ENCODE data around the gene ITGB3BP.

Gene ITGB3BP

GRCh38 chr1:63523738-63524137, 713 bp upstream of the ITGB3BP start:
- peak overlapping the region; percentile 98 for H3K4me3 ChIP-seq (ENCODE audit: low read length)
- H3K79me2 ChIP-seq (ENCODE audit: control insufficient read depth, low read length): peaks cover 58% of the 10 kb centered on the region
- no peaks in the 10 kb centered on the region for H4K20me1 ChIP-seq (ENCODE audit: control insufficient read depth, insufficient read depth, low read depth, low read length)
- H3K4me2 ChIP-seq (ENCODE audit: low read length): peak overlapping the region; percentile 89
- H3K27ac ChIP-seq (ENCODE audit: low read depth, low read length): peak overlapping the region; percentile 90
- peaks cover 5% of the 10 kb centered on the region for H3F3A ChIP-seq (ENCODE audit: control insufficient read depth, insufficient read depth)
- H3K36me3 ChIP-seq (ENCODE audit: control insufficient read depth, low read length): peaks cover 36% of the 10 kb centered on the region
- no peak for TF ChIP-seq EZH2phosphoT487 (IDR thresholded peaks at IDR 0.05; ENCODE audit: borderline replicate concordance, low read length)
- no peak for TF ChIP-seq CTCF (IDR thresholded peaks at IDR 0.05; ENCODE audit: low read depth, low read length, poor library complexity, severe bottlenecking)
- no peaks in the 10 kb centered on the region for H3K9me3 ChIP-seq (ENCODE audit: control insufficient read depth, insufficient read depth, low read length)
- no peaks in the 10 kb centered on the region for H3K9me2 ChIP-seq (replicated peaks; ENCODE audit: control insufficient read depth, low read length)
- no peaks in the 10 kb centered on the region for H3K27me3 ChIP-seq (ENCODE audit: control insufficient read depth, low read length)
- H3K4me1 ChIP-seq (ENCODE audit: control insufficient read depth, low read length): peaks cover 35% of the 10 kb centered on the region

- Histone ChIP-seq H3K9me2 (replicated peaks; ENCODE audit: control insufficient read depth, low read length) (no peaks in the 10 kb centered on the region), H3K27ac (ENCODE audit: low read depth, low read length) (peak overlapping the region; percentile 59), H3K4me2 (ENCODE audit: low read length) (peak overlapping the region; percentile 23), H3K79me2 (ENCODE audit: control insufficient read depth, low read length) (peaks cover 88% of the 10 kb centered on the region), H3K36me3 (ENCODE audit: control insufficient read depth, low read length) (peaks cover 32% of the 10 kb centered on the region), H3K4me1 (ENCODE audit: control insufficient read depth, low read length) (peaks cover 40% of the 10 kb centered on the region), H3F3A (ENCODE audit: control insufficient read depth, insufficient read depth) (peaks cover 5% of the 10 kb centered on the region; the same call in 1 of the 2 replicates), H3K9me3 (ENCODE audit: control insufficient read depth, insufficient read depth, low read length) (no peaks in the 10 kb centered on the region), H4K20me1 (ENCODE audit: control insufficient read depth, insufficient read depth, low read depth, low read length) (no peaks in the 10 kb centered on the region), H3K27me3 (ENCODE audit: control insufficient read depth, low read length) (no peaks in the 10 kb centered on the region), H3K4me3 (ENCODE audit: low read length) (no peak overlapping the region)
- no peak for TF ChIP-seq CTCF (IDR thresholded peaks at IDR 0.05; ENCODE audit: low read depth, low read length, poor library complexity, severe bottlenecking)
- TF ChIP-seq EZH2phosphoT487 (IDR thresholded peaks at IDR 0.05; ENCODE audit: borderline replicate concordance, low read length): no peak
Observed at GRCh38 chr1:63516629-63517028, 6.4 kb downstream of the ITGB3BP start.

GRCh38 chr1:63512584-63512983, 10.4 kb downstream of the ITGB3BP start:
- no peak overlapping the region for H3K4me3 ChIP-seq (ENCODE audit: low read length)
- peaks cover 51% of the 10 kb centered on the region for H3K36me3 ChIP-seq (ENCODE audit: control insufficient read depth, low read length)
- H3K9me2 ChIP-seq (replicated peaks; ENCODE audit: control insufficient read depth, low read length): no peaks in the 10 kb centered on the region
- H3K4me1 ChIP-seq (ENCODE audit: control insufficient read depth, low read length): peaks cover 14% of the 10 kb centered on the region
- no peak overlapping the region for H3K4me2 ChIP-seq (ENCODE audit: low read length)
- no peaks in the 10 kb centered on the region for H3F3A ChIP-seq (ENCODE audit: control insufficient read depth, insufficient read depth)
- TF ChIP-seq EZH2phosphoT487 (IDR thresholded peaks at IDR 0.05; ENCODE audit: borderline replicate concordance, low read length) (no peak), CTCF (IDR thresholded peaks at IDR 0.05; ENCODE audit: low read depth, low read length, poor library complexity, severe bottlenecking) (no peak)
- no peaks in the 10 kb centered on the region for H3K9me3 ChIP-seq (ENCODE audit: control insufficient read depth, insufficient read depth, low read length)
- H3K27me3 ChIP-seq (ENCODE audit: control insufficient read depth, low read length): no peaks in the 10 kb centered on the region
- H4K20me1 ChIP-seq (ENCODE audit: control insufficient read depth, insufficient read depth, low read depth, low read length): no peaks in the 10 kb centered on the region
- H3K27ac ChIP-seq (ENCODE audit: low read depth, low read length): no peak overlapping the region
- H3K79me2 ChIP-seq (ENCODE audit: control insufficient read depth, low read length): peaks cover 67% of the 10 kb centered on the region

All from DOHH2 (cell line).